Heart left ventricle (tissue), 13 donors: Measurements from ENCODE around the gene NUP210.

ENCODE experiments used
- CTCF ChIP-seq, 12 donors: fragments of 200-600 bp; sonication (generic) in 4 of 12; IDR thresholded peaks; one replicate each; pipeline versions ENCODE4 v1.5.0 to v1.8.0; 2018 to 2022; ENCODE audit warnings: antibody characterized with exemption in 12 of 12, mild to moderate bottlenecking in 5 of 12
- POLR2A ChIP-seq, 2 donors: fragments of 450-650 bp; IDR thresholded peaks; one replicate each; pipeline ENCODE4 v1.6.1; 2017; ENCODE audit warnings: antibody characterized with exemption in 2 of 2, mild to moderate bottlenecking in 2 of 2, moderate library complexity in 2 of 2
- donor health status: ischemic (EF 13 %, LVEDD 7.1; RV severe dilation, severe dysfunction).
- donor health status: DM: no; HTN: yes; CAD: no.
- donor health status: DM: no; HTN: no; CAD: no.
- donor health status: ischemic (EF 25% LVEDD 6.9; RV normal size, moderate dysfunction).
- donor health status: ischemic (EF 25% LVEDD 5.7; RV mildly dilated, moderate dysfunction).
- donor health status: ischemic (EF 35%, LVEDD 5.7; RV mildly dilated, moderate dysfunction).
- donor health status: nonischemic (EF 11% LVEDD 7.7; RV severe dilation, severe dysfunction).
- donor health status: DM: yes; HTN: yes; CAD: no.
- donor health status: PGD.
- donor health status: ischemic (EF 29% LVEDD 5.4; RV normal size, mild dysfunction).
- donor health status: nonischemic (EF 23%, LVEDD 6.1; RV moderate dilation, normal function).

- TF ChIP-seq CTCF (IDR thresholded peaks at IDR 0.05) = no peak
- TF ChIP-seq POLR2A (IDR thresholded peaks at IDR 0.05) = no peak
Observed at GRCh38 chr3:13426591-13426990, 6.5 kb upstream of the NUP210 start.
